NCI-H1694 (cell line): ENCODE measurements around the gene FASTKD1.

Experiments used
- DNase-seq: peaks from one replicate; lab custom pipeline; 2025; lab: John Stamatoyannopoulos, UW

The FASTKD1 gene

GRCh38 chr2:169507698-169508097 lies 66.0 kb downstream of the FASTKD1 start:
- peak; percentile 49 for DNase-seq

GRCh38 chr2:169504651-169505050 lies 69.0 kb downstream of the FASTKD1 start:
- no peak for DNase-seq

GRCh38 chr2:169495310-169495928 lies 78.2 kb downstream of the FASTKD1 start:
- no peak for DNase-seq

GRCh38 chr2:169493360-169493759 lies 80.3 kb downstream of the FASTKD1 start:
- no peak for DNase-seq

DNA sequence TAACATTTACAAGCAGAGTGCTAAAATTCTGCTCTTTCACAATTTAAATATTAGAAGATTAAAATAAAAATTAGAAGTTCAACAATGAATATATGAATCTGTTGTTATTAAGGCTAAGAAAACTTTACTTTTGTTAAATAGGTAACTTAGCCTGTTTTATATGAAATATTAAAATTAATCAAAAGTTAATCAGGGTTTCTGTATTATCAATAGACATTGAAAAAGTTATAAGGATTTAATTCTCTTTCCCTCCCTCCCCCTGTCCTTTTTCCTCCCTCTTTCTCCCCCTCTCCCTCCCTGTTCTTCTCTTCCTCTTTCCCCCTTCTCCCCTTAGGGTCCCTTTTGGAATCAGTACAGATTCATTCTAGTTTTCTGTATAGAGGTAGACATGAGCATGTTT lies 82.3 kb downstream of the FASTKD1 start:
- DNase-seq: no peak

DNA sequence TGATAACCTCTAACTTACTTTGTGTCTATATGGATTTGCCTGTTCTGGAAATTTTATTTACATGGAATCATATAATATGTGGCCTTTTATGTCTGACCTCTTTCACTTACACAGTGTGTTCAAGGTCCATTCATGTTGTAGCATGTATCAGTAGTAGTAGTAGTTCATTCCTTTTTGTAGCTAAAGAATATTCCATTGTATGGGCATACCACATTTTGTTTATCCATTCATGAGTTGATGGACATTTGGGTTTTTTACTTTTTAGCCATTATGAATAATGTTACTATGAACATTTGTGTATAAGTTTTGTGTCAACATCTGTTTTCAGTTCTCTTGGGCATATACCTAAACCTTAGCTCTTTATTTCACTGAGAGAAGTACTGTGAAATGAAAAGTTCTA lies 82.8 kb downstream of the FASTKD1 start:
- DNase-seq: no peak

- no peak for DNase-seq
These were observed 87.2 kb downstream of the FASTKD1 start for GRCh38 chr2:169486487-169486886.

- no peak for DNase-seq
These were observed 88.0 kb downstream of the FASTKD1 start for GRCh38 chr2:169485650-169486138.

- no peak for DNase-seq
These were observed 93.6 kb downstream of the FASTKD1 start for GRCh38 chr2:169480079-169480465.
